ENCODE results near the gene ASTN2. TPM values are rescaled to one million over a fixed set of nuclear protein-coding genes. Genes with fewer than 3 reads are reported as not detected.

ASTN2 gene
- polyA plus RNA-seq, 2 of the 4 experiments (the other 2 are of a cell fraction), result 5.8 to 11.6 TPM

DNA sequence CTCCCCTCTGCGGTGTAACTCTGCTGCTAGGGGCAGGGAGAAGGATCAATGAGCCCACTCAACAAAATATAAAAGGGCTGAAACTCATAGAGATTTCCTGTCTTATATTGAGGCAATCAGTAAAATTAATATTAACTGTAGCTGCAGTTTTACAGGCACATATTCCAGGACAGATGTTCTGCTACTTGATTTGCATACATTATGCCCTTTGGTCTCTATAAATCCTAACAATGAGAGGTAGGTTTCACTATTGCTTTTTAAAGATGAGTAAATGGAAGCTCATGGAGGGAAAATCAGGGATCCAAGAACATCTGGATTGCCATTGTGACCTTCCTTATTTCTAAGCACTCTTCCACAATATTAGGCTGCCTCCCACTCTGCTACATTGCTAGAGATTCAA, 751.3 kb downstream of the ASTN2 start (continued):
- no peak for TF ChIP-seq ZSCAN20 (CRISPR knock-in tag; IDR thresholded peaks at IDR 0.05)

DNA sequence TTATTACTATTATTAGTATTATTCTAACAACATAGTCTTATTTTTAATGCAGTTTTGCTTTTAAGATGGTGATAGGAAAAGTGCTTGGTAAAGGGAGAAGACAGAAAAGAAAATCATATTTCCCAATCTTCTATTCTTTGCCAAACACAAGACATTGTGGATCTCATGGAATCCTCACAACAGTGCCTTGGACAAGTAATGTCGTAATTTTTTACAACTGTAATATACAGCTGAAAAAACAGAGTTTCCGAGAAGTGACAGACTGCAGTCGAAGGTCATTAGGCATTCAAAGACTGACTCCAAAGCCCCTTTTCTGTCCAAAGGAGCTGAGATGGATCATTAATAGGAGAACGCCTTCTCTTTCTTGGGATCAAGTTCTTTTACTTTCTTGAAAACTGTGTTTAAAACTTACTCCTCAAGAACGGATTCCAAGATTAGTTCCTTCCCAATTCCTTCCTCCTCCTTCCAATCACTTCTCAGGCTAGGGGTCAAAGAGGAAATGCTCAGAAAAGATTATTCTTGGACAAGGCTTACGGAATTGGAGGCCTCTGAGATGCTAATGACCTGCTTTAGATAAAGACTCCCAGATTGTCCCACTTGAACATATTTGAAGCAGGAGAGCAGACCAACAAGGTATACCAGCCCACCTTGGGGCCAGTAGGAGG, 752.1 kb downstream of the ASTN2 start:
- CTCF ChIA-PET, result interaction anchor here (0.9 to 1.9 kb wide), 7 partner anchors 9 to 1079 kb away, joined by 3 to 13 read pairs (median 5); no protein-coding TSS in a partner anchor
- Histone ChIP-seq H3K4me2 (no peak overlapping the region), H3K4me1 (peaks cover 19% of the 10 kb centered on the region), H3K9me3 (no peaks in the 10 kb centered on the region), H3K27ac (no peak overlapping the region), H3K4me3 (no peak overlapping the region)
- FAIRE-seq (no peak), ATAC-seq (no peak), DNase-seq (ENCODE audit: low read depth in 1 of 2, low spot score in 1 of 2) (no peak)
- TF ChIP-seq MAZ (IDR thresholded peaks at IDR 0.05; ENCODE audit: borderline replicate concordance, low read depth, low read length), result no peak
- no peak for TF ChIP-seq HOXB13 (CRISPR knock-in tag; IDR thresholded peaks at IDR 0.05; ENCODE audit: low read depth)
- TF ChIP-seq POLR2AphosphoS2 (conservative IDR thresholded peaks at IDR 0.05; ENCODE audit: low read length), result no peak
- no peak for TF ChIP-seq CHD4 (IDR thresholded peaks at IDR 0.05; ENCODE audit: borderline replicate concordance)
- no peak for TF ChIP-seq HEYL (CRISPR knock-in tag; IDR thresholded peaks at IDR 0.05)
- no peak for TF ChIP-seq BCL3 (IDR thresholded peaks at IDR 0.05)
- no peak for TF ChIP-seq FOSB (CRISPR knock-in tag; IDR thresholded peaks at IDR 0.05)
- TF ChIP-seq TP53 (CRISPR knock-in tag; IDR thresholded peaks at IDR 0.05), result no peak
- no peak for TF ChIP-seq CBX2 (IDR thresholded peaks at IDR 0.05; ENCODE audit: borderline replicate concordance, low read depth)
- no peak for TF ChIP-seq ZFP36 (IDR thresholded peaks at IDR 0.05; ENCODE audit: borderline replicate concordance, partially characterized antibody)
- WGBS (ENCODE audit: missing lambda C conversion rate), result 92% methylated on average over 6 of the region's 6 CpGs
- POLR2A ChIA-PET, result no interaction called here

- peak; percentile 90 for FAIRE-seq
Observed at GRCh38 chr9:116661037-116661954, 753.6 kb downstream of the ASTN2 start.

More at GRCh38 chr9:116661037-116661954, 753.6 kb downstream of the ASTN2 start:
- 59% methylated on average over 7 of the region's 7 CpGs for WGBS (ENCODE audit: missing lambda C conversion rate)
- no peaks in the 10 kb centered on the region for H3K9me3 ChIP-seq
- ATAC-seq (peak; percentile 96 to 99), DNase-seq (ENCODE audit: low read depth in 1 of 2, low spot score in 1 of 2) (peak; percentile 74 to 81)
- 0 out of 3 replicates have a peak overlapping the region, but pooled peaks have one; percentile 11 for H3K4me2 ChIP-seq
- CTCF ChIA-PET, result interaction anchor here (0.6 to 1.9 kb wide), 32 partner anchors 8 to 1644 kb away, joined by 3 to 14 read pairs (median 4); no protein-coding TSS in a partner anchor
- H3K4me1 ChIP-seq, result peaks cover 19% of the 10 kb centered on the region
- no peak overlapping the region for H3K4me3 ChIP-seq
- POLR2A ChIA-PET, result no interaction called here
- H3K27ac ChIP-seq, result peak overlapping the region; percentile 47 to 66; a peak in 5 of 6 replicates
- TF ChIP-seq SMC3 (IDR thresholded peaks at IDR 0.05), result peak; percentile 83
- TF ChIP-seq KDM1A (IDR thresholded peaks at IDR 0.05; ENCODE audit: low read depth), result no peak
- TF ChIP-seq, protein P1, sequence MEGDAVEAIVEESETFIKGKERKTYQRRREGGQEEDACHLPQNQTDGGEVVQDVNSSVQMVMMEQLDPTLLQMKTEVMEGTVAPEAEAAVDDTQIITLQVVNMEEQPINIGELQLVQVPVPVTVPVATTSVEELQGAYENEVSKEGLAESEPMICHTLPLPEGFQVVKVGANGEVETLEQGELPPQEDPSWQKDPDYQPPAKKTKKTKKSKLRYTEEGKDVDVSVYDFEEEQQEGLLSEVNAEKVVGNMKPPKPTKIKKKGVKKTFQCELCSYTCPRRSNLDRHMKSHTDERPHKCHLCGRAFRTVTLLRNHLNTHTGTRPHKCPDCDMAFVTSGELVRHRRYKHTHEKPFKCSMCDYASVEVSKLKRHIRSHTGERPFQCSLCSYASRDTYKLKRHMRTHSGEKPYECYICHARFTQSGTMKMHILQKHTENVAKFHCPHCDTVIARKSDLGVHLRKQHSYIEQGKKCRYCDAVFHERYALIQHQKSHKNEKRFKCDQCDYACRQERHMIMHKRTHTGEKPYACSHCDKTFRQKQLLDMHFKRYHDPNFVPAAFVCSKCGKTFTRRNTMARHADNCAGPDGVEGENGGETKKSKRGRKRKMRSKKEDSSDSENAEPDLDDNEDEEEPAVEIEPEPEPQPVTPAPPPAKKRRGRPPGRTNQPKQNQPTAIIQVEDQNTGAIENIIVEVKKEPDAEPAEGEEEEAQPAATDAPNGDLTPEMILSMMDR (IDR thresholded peaks at IDR 0.05), result peak; percentile 89
- no peak for TF ChIP-seq TFCP2L1 (CRISPR knock-in tag; IDR thresholded peaks at IDR 0.05)
- no peak for TF ChIP-seq MYC (IDR thresholded peaks at IDR 0.05; ENCODE audit: borderline replicate concordance, low read length)
- no peak for TF ChIP-seq BCL3 (IDR thresholded peaks at IDR 0.05)
- no peak for TF ChIP-seq POLR2A (IDR thresholded peaks at IDR 0.05; ENCODE audit: low read length)
- no peak for TF ChIP-seq POLR2AphosphoS2 (conservative IDR thresholded peaks at IDR 0.05; ENCODE audit: low read length)
- peak; percentile 91 to 94 for TF ChIP-seq RAD21 (conservative IDR thresholded peaks at IDR 0.05 in 1 of 2, IDR thresholded peaks at IDR 0.05 in 1 of 2)
- TF ChIP-seq ELK1 (IDR thresholded peaks at IDR 0.05; ENCODE audit: low read depth, low read length), result no peak
- no peak for TF ChIP-seq GATA3 (IDR thresholded peaks at IDR 0.05; ENCODE audit: borderline replicate concordance)
- no peak for TF ChIP-seq RNF2 (IDR thresholded peaks at IDR 0.05; ENCODE audit: borderline replicate concordance, low read depth)
